Left lung (tissue), 10 donors: ENCODE data around the gene PIGX. TPM values are rescaled to one million over a fixed set of nuclear protein-coding genes. Genes with fewer than 3 reads are reported as not detected.
A peak's percentile ranks its signal among the peaks of the same experiment; 100 is the strongest.

Experiments
- ATAC-seq: fragments of 200-7000 bp; cut with Tn5 transposase; one replicate; pipeline ENCODE4 v1.9.1; 2020; ENCODE audit warnings: moderate library complexity
- DNase-seq, 4 donors: peaks; one replicate each; pipeline ENCODE4 v3.0.0-alpha.2; 2013 to 2020
- H3K27ac ChIP-seq, 2 donors: fragments of 200-600 bp; sonication (generic) in 1 of 2; one replicate each; pipeline versions ENCODE4 v1.5.0 to v1.8.0; 2020 to 2021
- H3K27me3 ChIP-seq, 2 donors: fragments of 200-600 bp; sonication (generic) in 1 of 2; one replicate each; pipeline versions ENCODE4 v1.5.0 to v1.8.0; 2020 to 2021
- H3K36me3 ChIP-seq, 2 donors: fragments of 200-600 bp; sonication (generic) in 1 of 2; one replicate each; pipeline versions ENCODE4 v1.5.0 to v1.8.0; 2020 to 2021
- H3K4me1 ChIP-seq, 2 donors: fragments of 200-600 bp; one replicate each; pipeline ENCODE4 v1.8.0; 2021
- H3K4me3 ChIP-seq, 2 donors: fragments of 200-600 bp; sonication (generic) in 1 of 2; one replicate each; pipeline versions ENCODE4 v1.5.0 to v1.8.0; 2020 to 2021; ENCODE audit warnings: mild to moderate bottlenecking in 1 of 2
- H3K9me3 ChIP-seq, 2 donors: fragments of 200-600 bp; sonication (generic) in 1 of 2; one replicate each; pipeline versions ENCODE4 v1.5.0 to v1.8.0; 2020 to 2021
- CTCF ChIP-seq, 2 donors: fragments of 200-600 bp; sonication (generic) in 1 of 2; IDR thresholded peaks; one replicate each; pipeline versions ENCODE4 v1.5.0 to v1.8.0; 2021; ENCODE audit warnings: antibody characterized with exemption in 2 of 2
- intact Hi-C, 2 donors: fragments of 100-400 bp; cut with DNase I; formaldehyde crosslinking; loops; one replicate each; pipeline versions ENCODE4 v1.11.2 to v1.14.2; 2022
- polyA plus RNA-seq, 6 donors: library from polyadenylated mRNA; unstranded; fragments of 120-200 nt; gene quantifications; one replicate each; pipeline ENCODE4 v1.2.1, GENCODE V29; 2013; ENCODE audit not compliant: insufficient read length in 6 of 6
- total RNA-seq, 2 donors: library from RNA; stranded (reverse); fragmentation: NEBNext Ultra II Directional; extraction: Animal tissue kit (Norgen Biotek cat#: 25700); gene quantifications; one replicate each; pipeline ENCODE4 v1.2.1, GENCODE V29; 2021
- donor health status: DM: no; HTN: yes; CAD: no.
- donor health status: DM: no; HTN: no; CAD: no.

The PIGX gene
- total and polyA plus RNA-seq, 8 donors, result 20.1 to 28.2 (median 22.2) TPM

GRCh38 chr3:196684548-196685407, 27.4 kb upstream of the PIGX start:
- no peaks in the 10 kb centered on the region for H3K27me3 ChIP-seq
- peak overlapping the region in 1 of 2 donors; percentile 61 for H3K27ac ChIP-seq
- H3K36me3 ChIP-seq, result no peaks in the 10 kb centered on the region
- peaks cover 0 to 54% of the 10 kb centered on the region in 2 donors for H3K4me1 ChIP-seq
- ATAC-seq, result peak; percentile 88
- intact Hi-C loops, result loop anchor here (5.0 to 10.0 kb wide), 2 partner anchors 72 to 80 kb away; no protein-coding TSS in a partner anchor
- H3K4me3 ChIP-seq, result no peak overlapping the region
- H3K9me3 ChIP-seq, result peaks cover 0 to 4% of the 10 kb centered on the region in 2 donors
- DNase-seq, result peak in 3 of 4 donors; percentile 46 to 67 (median 47)
- TF ChIP-seq CTCF (IDR thresholded peaks at IDR 0.05), result peak; percentile 81 to 93

GRCh38 chr3:196686436-196686835, 25.7 kb upstream of the PIGX start:
- no peak overlapping the region for H3K4me3 ChIP-seq
- intact Hi-C loops, result loop anchor here (5.0 to 10.0 kb wide), 2 partner anchors 74 to 82 kb away; no protein-coding TSS in a partner anchor

GRCh38 chr3:196688349-196688748, 23.8 kb upstream of the PIGX start:
- no peaks in the 10 kb centered on the region for H3K9me3 ChIP-seq
- H3K36me3 ChIP-seq, result no peaks in the 10 kb centered on the region
- TF ChIP-seq CTCF (IDR thresholded peaks at IDR 0.05), result no peak
- H3K27ac ChIP-seq, result peak overlapping the region in 1 of 2 donors; percentile 88
- intact Hi-C loops, result loop anchor here (5.0 to 10.0 kb wide), 2 partner anchors 76 to 84 kb away; no protein-coding TSS in a partner anchor
- ATAC-seq (peak; percentile 78), DNase-seq (peak in 2 of 4 donors; percentile 80 to 83)
- H3K4me1 ChIP-seq, result peaks cover 0 to 72% of the 10 kb centered on the region in 2 donors
- no peak overlapping the region for H3K4me3 ChIP-seq
- H3K27me3 ChIP-seq, result no peaks in the 10 kb centered on the region

More at GRCh38 chr3:196686436-196686835, 25.7 kb upstream of the PIGX start:
- no peak for ATAC-seq
- peak overlapping the region in 1 of 2 donors; percentile 88 for H3K27ac ChIP-seq
- no peaks in the 10 kb centered on the region for H3K27me3 ChIP-seq
- no peak for DNase-seq
- H3K36me3 ChIP-seq, result no peaks in the 10 kb centered on the region
- TF ChIP-seq CTCF (IDR thresholded peaks at IDR 0.05), result no peak
- peaks cover 0 to 4% of the 10 kb centered on the region in 2 donors for H3K9me3 ChIP-seq
- peaks cover 0 to 70% of the 10 kb centered on the region in 2 donors for H3K4me1 ChIP-seq

GRCh38 chr3:196689941-196690660, 22.1 kb upstream of the PIGX start:
- DNase-seq, result no peak
- H3K27me3 ChIP-seq, result no peaks in the 10 kb centered on the region
- no peak for TF ChIP-seq CTCF (IDR thresholded peaks at IDR 0.05)
- no peaks in the 10 kb centered on the region for H3K9me3 ChIP-seq
- no peak for ATAC-seq
- H3K4me1 ChIP-seq, result peaks cover 0 to 71% of the 10 kb centered on the region in 2 donors
- H3K36me3 ChIP-seq, result no peaks in the 10 kb centered on the region
- no peak overlapping the region for H3K4me3 ChIP-seq
- peak overlapping the region in 1 of 2 donors; percentile 50 for H3K27ac ChIP-seq
- intact Hi-C loops, result loop anchor here (5.0 to 10.0 kb wide), 2 partner anchors 78 to 85 kb away; no protein-coding TSS in a partner anchor
